Endothelial cell (in vitro differentiated cells): ENCODE results near the gene ZNF277. TPM values are rescaled to one million over a fixed set of nuclear protein-coding genes. Genes with fewer than 3 reads are reported as not detected.

Experiments
- DNase-seq: peaks from one replicate; pipeline ENCODE4 v3.0.0; 2021; ENCODE audit warnings: low spot score
- H3K27ac Mint-ChIP-seq: one replicate; pipeline ENCODE4 v1.8.0; 2021; ENCODE audit warnings: mixed read lengths, inconsistent platforms; ENCODE audit not compliant: unreplicated experiment
- H3K27me3 Mint-ChIP-seq: one replicate; pipeline ENCODE4 v1.8.0; 2021; ENCODE audit warnings: mild to moderate bottlenecking, moderate library complexity, mixed read lengths, inconsistent platforms; ENCODE audit not compliant: unreplicated experiment
- H3K36me3 Mint-ChIP-seq: one replicate; pipeline ENCODE4 v1.8.0; 2021; ENCODE audit warnings: mild to moderate bottlenecking, low read depth, mixed read lengths, inconsistent platforms; ENCODE audit not compliant: unreplicated experiment
- H3K4me1 Mint-ChIP-seq: one replicate; pipeline ENCODE4 v1.8.0; 2021; ENCODE audit warnings: mild to moderate bottlenecking, mixed read lengths, inconsistent platforms; ENCODE audit not compliant: unreplicated experiment
- H3K4me3 Mint-ChIP-seq: one replicate; pipeline ENCODE4 v1.8.0; 2021; ENCODE audit warnings: mild to moderate bottlenecking, mixed read lengths, inconsistent platforms; ENCODE audit not compliant: unreplicated experiment
- H3K9me3 Mint-ChIP-seq: one replicate; pipeline ENCODE4 v1.8.0; 2021; ENCODE audit warnings: mixed read lengths, inconsistent platforms; ENCODE audit not compliant: unreplicated experiment
- CTCF ChIP-seq: fragments of 200-600 bp; sonication (generic); IDR thresholded peaks from one replicate; pipeline ENCODE4 v1.5.0; 2021; ENCODE audit warnings: antibody characterized with exemption; ENCODE audit not compliant: unreplicated experiment
- total RNA-seq: library from RNA; stranded (reverse); fragmentation: NEBNext Ultra II Directional; extraction: Animal tissue kit (Norgen Biotek cat#: 25700); gene quantifications from one replicate; pipeline ENCODE4 v1.2.1, GENCODE V29; 2021; ENCODE audit not compliant: unreplicated experiment

ZNF277 gene
- total RNA-seq, 1 donor from 2014 or later, result 26.1 TPM

- Mint-ChIP-seq H3K4me1 (no peaks in the 10 kb centered on the region), H3K9me3 (no peaks in the 10 kb centered on the region), H3K36me3 (peaks cover 8% of the 10 kb centered on the region), H3K27ac (no peak overlapping the region), H3K4me3 (no peak overlapping the region), H3K27me3 (no peaks in the 10 kb centered on the region)
- DNase-seq, result no peak
- no peak for TF ChIP-seq CTCF
Measured at GRCh38 chr7:112347088-112347487, 140.6 kb downstream of the ZNF277 start.

- no peak overlapping the region for H3K4me3 Mint-ChIP-seq
- DNase-seq, result no peak
- no peaks in the 10 kb centered on the region for H3K9me3 Mint-ChIP-seq
Measured at GRCh38 chr7:112350585-112350984, 144.1 kb downstream of the ZNF277 start.

GRCh38 chr7:112356596-112356995 lies 150.1 kb downstream of the ZNF277 start:
- Mint-ChIP-seq H3K36me3 (no peaks in the 10 kb centered on the region), H3K9me3 (no peaks in the 10 kb centered on the region), H3K4me1 (no peaks in the 10 kb centered on the region), H3K27ac (no peak overlapping the region), H3K27me3 (peaks cover 1% of the 10 kb centered on the region), H3K4me3 (no peak overlapping the region)
- no peak for DNase-seq
- no peak for TF ChIP-seq CTCF

More at GRCh38 chr7:112350585-112350984, 144.1 kb downstream of the ZNF277 start:
- Mint-ChIP-seq H3K4me1 (no peaks in the 10 kb centered on the region), H3K27ac (no peak overlapping the region), H3K36me3 (no peaks in the 10 kb centered on the region), H3K27me3 (peaks cover 1% of the 10 kb centered on the region)
- TF ChIP-seq CTCF, result no peak

GRCh38 chr7:112357136-112357535 lies 150.6 kb downstream of the ZNF277 start:
- H3K27ac Mint-ChIP-seq, result no peak overlapping the region
- no peak for DNase-seq
- peaks cover under 1% of the 10 kb centered on the region for H3K4me1 Mint-ChIP-seq
- TF ChIP-seq CTCF, result no peak
- no peaks in the 10 kb centered on the region for H3K9me3 Mint-ChIP-seq
- H3K4me3 Mint-ChIP-seq, result no peak overlapping the region
- no peaks in the 10 kb centered on the region for H3K36me3 Mint-ChIP-seq
- peaks cover 1% of the 10 kb centered on the region for H3K27me3 Mint-ChIP-seq

GRCh38 chr7:112358513-112358912 lies 152.0 kb downstream of the ZNF277 start:
- H3K9me3 Mint-ChIP-seq, result no peaks in the 10 kb centered on the region
- no peak for DNase-seq
- H3K27me3 Mint-ChIP-seq, result peaks cover 1% of the 10 kb centered on the region
- no peak overlapping the region for H3K27ac Mint-ChIP-seq
- peaks cover 13% of the 10 kb centered on the region for H3K4me1 Mint-ChIP-seq
- no peak overlapping the region for H3K4me3 Mint-ChIP-seq
- TF ChIP-seq CTCF, result no peak
- no peaks in the 10 kb centered on the region for H3K36me3 Mint-ChIP-seq
